IMR-90 (cell line): ENCODE measurements around the gene MTG1. TPM values are rescaled to one million over a fixed set of nuclear protein-coding genes. Genes with fewer than 3 reads are reported as not detected.

Experiments
- ATAC-seq: fragments of 200-7000 bp; cut with Tn5 transposase; 2 replicates; pipeline ENCODE4 v1.9.1; 2020; ENCODE audit warnings: low read depth, mild to moderate bottlenecking, moderate library complexity
- BruUV-seq: library from RNA; stranded (reverse); fragments of 400-500 nt; replicated peaks from 2 replicates; lab custom pipeline; 2021; lab: Mats Ljungman, UMichigan
- CTCF ChIA-PET: fragments of 300-600 bp; formaldehyde crosslinking; extraction: SDS; loops from one replicate; lab custom pipeline; 2021; ENCODE audit warnings: antibody characterized with exemption; lab: Yijun Ruan, JAX
- POLR2A ChIA-PET: fragments of 300-600 bp; sonication (Branson Sonifier 250); formaldehyde crosslinking; loops from one replicate; lab custom pipeline; 2022; ENCODE audit warnings: antibody characterized with exemption; ENCODE audit not compliant: unreplicated experiment; lab: Charles Lee
- DNase-seq: peaks from one replicate; pipeline ENCODE4 v3.0.0; 2013
- H2AFZ ChIP-seq: replicated peaks from 2 replicates; pipeline ENCODE3; 2013; ENCODE audit warnings: low read length, mild to moderate bottlenecking; ENCODE audit not compliant: poor library complexity
- H2AK5ac ChIP-seq: 2 replicates; pipeline ENCODE4 v1.6.1; 2013; ENCODE audit warnings: low read depth, low read length, inconsistent platforms
- H2AK9ac ChIP-seq: replicated peaks from 2 replicates; pipeline ENCODE3; 2013; ENCODE audit warnings: mild to moderate bottlenecking, low read depth, low read length, moderate library complexity; ENCODE audit not compliant: poor library complexity
- H2BK120ac ChIP-seq: 2 replicates; pipeline ENCODE4 v1.6.1; 2013; ENCODE audit warnings: low read depth, low read length, inconsistent platforms
- H2BK15ac ChIP-seq: 3 replicates; pipeline ENCODE4 v1.6.1; 2013; ENCODE audit warnings: low read depth, low read length, inconsistent platforms
- H2BK20ac ChIP-seq: 2 replicates; pipeline ENCODE4 v1.6.1; 2013; ENCODE audit warnings: low read depth, mild to moderate bottlenecking, inconsistent platforms, low read length, moderate library complexity
- H2BK5ac ChIP-seq: 2 replicates; pipeline ENCODE4 v1.6.1; 2013; ENCODE audit warnings: mild to moderate bottlenecking, low read depth, low read length, inconsistent platforms; ENCODE audit not compliant: poor library complexity, severe bottlenecking
- H3K14ac ChIP-seq: replicated peaks from 2 replicates; pipeline ENCODE4 v1.6.1; 2013; ENCODE audit warnings: low read depth, low read length, inconsistent platforms
- H3K18ac ChIP-seq: 2 replicates; pipeline ENCODE4 v1.6.1; 2013; ENCODE audit warnings: low read depth, low read length, control low read depth
- H3K23ac ChIP-seq: 2 replicates; pipeline ENCODE4 v1.6.1; 2013; ENCODE audit warnings: low read depth, low read length, inconsistent platforms
- H3K27ac ChIP-seq: 2 replicates; pipeline ENCODE4 v1.5.1; 2013; ENCODE audit warnings: mild to moderate bottlenecking, control low read depth, low read length; ENCODE audit not compliant: insufficient read depth
- H3K27me3 ChIP-seq: 2 replicates; pipeline ENCODE4 v1.6.1; 2013; ENCODE audit warnings: low read length; ENCODE audit not compliant: control insufficient read depth, insufficient read depth
- H3K36me3 ChIP-seq: 2 replicates; pipeline ENCODE4 v1.6.1; 2013; ENCODE audit warnings: low read length, mixed read lengths; ENCODE audit not compliant: control insufficient read depth, insufficient read depth
- H3K4ac ChIP-seq: 2 replicates; pipeline ENCODE4 v1.6.1; 2013; ENCODE audit warnings: low read depth, low read length, inconsistent platforms
- H3K4me1 ChIP-seq: 2 replicates; pipeline ENCODE4 v1.6.1; 2013; ENCODE audit warnings: low read length, mixed read lengths; ENCODE audit not compliant: control insufficient read depth, insufficient read depth
- H3K4me2 ChIP-seq: 2 replicates; pipeline ENCODE4 v1.6.1; 2013; ENCODE audit warnings: low read depth, mild to moderate bottlenecking, control low read depth, low read length, moderate library complexity
- H3K4me3 ChIP-seq: 2 replicates; pipeline ENCODE4 v1.5.1; 2013; ENCODE audit warnings: low read depth, mild to moderate bottlenecking, control low read depth, low read length, moderate library complexity; ENCODE audit not compliant: insufficient read depth
- H3K56ac ChIP-seq: 2 replicates; pipeline ENCODE4 v1.6.1; 2013; ENCODE audit warnings: low read length, inconsistent platforms; ENCODE audit not compliant: insufficient read depth; ENCODE audit errors: extremely low read depth
- H3K79me1 ChIP-seq, 2 experiments: 2 replicates each; pipeline ENCODE4 v1.6.1; 2013; ENCODE audit warnings: low read length in 2 of 2, inconsistent platforms in 1 of 2, low read depth in 1 of 2
- H3K9ac ChIP-seq: 2 replicates; pipeline ENCODE4 v1.6.1; 2013; ENCODE audit warnings: low read depth, low read length, control low read depth
- H3K9me1 ChIP-seq: 2 replicates; pipeline ENCODE4 v1.6.1; 2013; ENCODE audit warnings: low read length, inconsistent platforms; ENCODE audit not compliant: insufficient read depth
- H3K9me3 ChIP-seq: 2 replicates; pipeline ENCODE4 v1.6.1; 2013; ENCODE audit warnings: low read length; ENCODE audit not compliant: control insufficient read depth, insufficient read depth
- H4K20me1 ChIP-seq: 2 replicates; pipeline ENCODE4 v1.6.1; 2013; ENCODE audit warnings: low read length, inconsistent platforms; ENCODE audit not compliant: insufficient read depth
- H4K5ac ChIP-seq: 2 replicates; pipeline ENCODE4 v1.6.1; 2013; ENCODE audit warnings: mild to moderate bottlenecking, low read depth, low read length, control low read depth
- H4K8ac ChIP-seq, 2 experiments: 2 replicates each; pipeline ENCODE4 v1.6.1; 2013; ENCODE audit warnings: low read depth in 2 of 2, low read length in 2 of 2, control low read depth in 1 of 2, inconsistent platforms in 1 of 2
- H4K91ac ChIP-seq: 2 replicates; pipeline ENCODE4 v1.6.1; 2013; ENCODE audit warnings: low read depth, low read length, inconsistent platforms; ENCODE audit not compliant: insufficient read depth
- CEBPB ChIP-seq: IDR thresholded peaks from 2 replicates; pipeline ENCODE4 v1.6.1; 2012; ENCODE audit warnings: low read depth, low read length, improper control_type of control experiment
- FOS ChIP-seq: fragments of 150-350 bp; IDR thresholded peaks from 2 replicates; pipeline ENCODE4 v1.6.1; 2016; ENCODE audit warnings: low read depth, low read length
- MXI1 ChIP-seq: IDR thresholded peaks from 2 replicates; pipeline ENCODE4 v1.6.1; 2012; ENCODE audit warnings: low read depth, mild to moderate bottlenecking, low read length, moderate library complexity, borderline replicate concordance
- USF2 ChIP-seq: fragments of 150-350 bp; IDR thresholded peaks from 2 replicates; pipeline ENCODE4 v1.6.1; 2017; ENCODE audit warnings: mild to moderate bottlenecking, antibody characterized with exemption, low read length, low read depth
- WGBS, 2 experiments: methylation state at CpG; one replicate each; pipeline versions ENCODE4 v1.1.5 to v1.1.7; 2013; ENCODE audit warnings: missing lambda C conversion rate in 2 of 2; ENCODE audit not compliant: insufficient read length in 1 of 2; ENCODE audit errors: extremely low coverage in 2 of 2; 5-methylcytosine and 5-hydroxymethylcytosine counted together
- dilution Hi-C: fragments of 300-500 bp; cut with HindIII; formaldehyde crosslinking; loops from one replicate; pipeline ENCODE4 v1.14.3; 2018; ENCODE audit warnings: low sequenced_read_pairs; ENCODE audit not compliant: unreplicated experiment
- in situ Hi-C: fragments of 300-500 bp; cut with MboI; formaldehyde crosslinking; loops from 3 replicates; pipeline ENCODE4 v1.14.3; 2019; ENCODE audit warnings: low sequenced_read_pairs, inconsistent platforms, mixed read lengths
- intact Hi-C: fragments of 100-400 bp; cut with micrococcal nuclease; formaldehyde crosslinking; loops from 2 replicates; pipeline ENCODE4 v1.10.0; 2022
- polyA plus RNA-seq, 3 experiments: library from polyadenylated mRNA; depleted of rRNA; stranded (reverse); fragments of >200 nt; gene quantifications; 2 replicates each; pipeline ENCODE4 v1.2.3, GENCODE V29; 2012; ENCODE audit warnings: low replicate concordance in 1 of 3
- total RNA-seq: library from RNA; depleted of rRNA; stranded (reverse); fragments of >200 nt; gene quantifications from 2 replicates; pipeline ENCODE4 v1.2.3, GENCODE V29; 2012
- TF ChIP-seq, protein P1 (sequence below): fragments of 150-350 bp; IDR thresholded peaks from 2 replicates; pipeline ENCODE4 v1.6.1; 2016; ENCODE audit warnings: low read depth, mild to moderate bottlenecking, low read length, moderate library complexity, borderline replicate concordance
- TF ChIP-seq, protein P2 (sequence below): conservative IDR thresholded peaks from 2 replicates; pipeline ENCODE4 v1.5.1; 2012; ENCODE audit warnings: mild to moderate bottlenecking, low read depth, low read length, improper control_type of control experiment

Gene MTG1
- total and polyA plus RNA-seq, 2 of the 4 experiments (the other 2 are of a cell fraction): 38.5 to 64.8 TPM

DNA sequence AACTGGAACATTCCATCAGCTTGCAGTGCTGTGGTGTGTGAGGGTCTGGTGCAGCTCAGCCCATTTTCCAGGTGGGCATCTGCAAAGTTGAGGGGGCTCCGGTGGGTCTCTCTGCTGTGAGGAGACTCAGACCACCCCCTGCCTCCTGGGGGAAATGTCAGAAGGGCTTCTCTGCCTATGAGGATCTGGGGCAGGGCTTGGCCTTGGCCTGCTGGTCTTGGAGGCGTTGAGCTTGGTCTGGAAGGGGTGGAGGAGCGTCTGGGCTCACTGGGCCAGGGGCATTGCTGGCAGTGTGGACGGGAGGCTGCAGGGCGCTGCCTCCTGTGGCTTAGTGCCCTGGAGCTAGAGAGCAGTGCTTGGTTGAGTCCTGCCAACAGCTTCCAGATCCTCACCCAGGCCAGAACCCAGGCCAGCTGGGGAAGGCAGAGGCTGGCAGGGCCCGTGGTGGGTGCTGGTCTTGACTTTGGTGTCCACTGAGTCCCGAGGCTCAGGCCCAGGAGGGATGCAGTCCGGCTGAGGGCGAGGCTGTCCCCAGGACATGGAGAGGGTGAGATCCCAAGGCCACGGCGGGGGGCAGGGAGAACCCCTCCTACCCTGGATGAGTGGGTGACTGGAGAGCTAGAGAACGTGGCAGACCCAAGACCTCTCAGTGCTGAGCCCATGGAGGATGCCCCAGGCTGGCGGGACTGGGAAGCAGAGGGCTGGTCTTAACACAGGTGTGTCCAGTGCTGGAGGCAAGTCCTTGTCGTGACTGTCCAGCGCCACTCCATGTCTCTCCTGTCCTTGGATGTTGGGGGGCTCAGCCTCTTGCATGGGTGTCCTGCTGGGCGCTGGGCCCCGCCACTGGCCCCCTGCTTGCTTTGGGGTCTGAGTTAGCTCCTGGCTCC is 27.6 kb downstream of the MTG1 start (continued):
- TF ChIP-seq, protein P1, sequence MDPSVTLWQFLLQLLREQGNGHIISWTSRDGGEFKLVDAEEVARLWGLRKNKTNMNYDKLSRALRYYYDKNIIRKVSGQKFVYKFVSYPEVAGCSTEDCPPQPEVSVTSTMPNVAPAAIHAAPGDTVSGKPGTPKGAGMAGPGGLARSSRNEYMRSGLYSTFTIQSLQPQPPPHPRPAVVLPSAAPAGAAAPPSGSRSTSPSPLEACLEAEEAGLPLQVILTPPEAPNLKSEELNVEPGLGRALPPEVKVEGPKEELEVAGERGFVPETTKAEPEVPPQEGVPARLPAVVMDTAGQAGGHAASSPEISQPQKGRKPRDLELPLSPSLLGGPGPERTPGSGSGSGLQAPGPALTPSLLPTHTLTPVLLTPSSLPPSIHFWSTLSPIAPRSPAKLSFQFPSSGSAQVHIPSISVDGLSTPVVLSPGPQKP: no peak

DNA sequence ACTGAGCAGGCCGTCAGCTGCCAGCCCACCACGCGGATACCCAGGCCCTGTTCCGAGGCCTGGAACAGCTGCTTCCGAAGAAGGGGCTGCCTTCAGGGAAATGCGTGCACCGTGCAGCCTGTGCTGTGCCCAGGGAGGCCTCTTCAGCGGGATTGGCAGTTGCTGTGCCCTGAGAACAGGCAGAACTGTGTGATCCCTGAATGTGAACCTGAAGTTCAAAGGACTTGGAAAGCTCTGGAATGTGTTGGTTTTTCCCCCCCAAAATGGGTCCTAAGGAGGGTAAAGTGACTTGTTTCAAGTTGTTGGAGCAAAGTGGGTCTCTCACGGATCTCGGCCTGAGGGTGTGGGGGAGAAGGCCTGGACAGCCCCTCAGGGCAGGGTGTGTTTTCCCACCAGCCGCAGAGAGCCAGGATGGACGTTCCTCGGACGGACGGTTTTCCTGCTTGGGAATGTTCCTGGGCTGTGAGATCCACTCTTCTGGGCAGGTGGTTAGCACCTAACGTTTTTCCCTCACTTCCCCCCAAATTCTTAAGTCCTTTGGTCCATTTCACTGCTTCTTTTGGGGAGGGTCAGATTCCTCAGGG is 28.4 kb downstream of the MTG1 start:
- Histone ChIP-seq H3K9ac (no peak overlapping the region), H2BK120ac (no peak overlapping the region), H3K36me3 (peaks cover 26% of the 10 kb centered on the region), H4K8ac (no peak overlapping the region), H3K27me3 (peaks cover 3% of the 10 kb centered on the region; the same call in 1 of the 2 replicates), H3K79me1 (0 out of 4 replicates have a peak, but pooled peaks cover 0 to 4% of the 10 kb centered on the region in 2 experiments), H3K9me3 (no peaks in the 10 kb centered on the region), H2BK15ac (no peak overlapping the region), H3K18ac (no peak overlapping the region), H2AK5ac (no peak overlapping the region), H2BK20ac (no peak overlapping the region), H3K23ac (no peak overlapping the region), H3K4ac (no peak overlapping the region), H3K4me2 (no peak overlapping the region), H4K91ac (no peak overlapping the region), H3K4me3 (no peak overlapping the region), H3K56ac (no peak overlapping the region), H3K9me1 (no peaks in the 10 kb centered on the region), H2BK5ac (no peak overlapping the region), H3K14ac (no peak overlapping the region), H3K27ac (no peak overlapping the region), H2AK9ac (no peak overlapping the region), H3K4me1 (no peaks in the 10 kb centered on the region; the same call in 1 of the 2 replicates), H4K5ac (no peak overlapping the region), H4K20me1 (no peaks in the 10 kb centered on the region; the same call in none of the 2 replicates), H2AFZ (no peak overlapping the region)
- TF ChIP-seq FOS: no peak
- TF ChIP-seq, protein P1: no peak
- TF ChIP-seq, protein P2, sequence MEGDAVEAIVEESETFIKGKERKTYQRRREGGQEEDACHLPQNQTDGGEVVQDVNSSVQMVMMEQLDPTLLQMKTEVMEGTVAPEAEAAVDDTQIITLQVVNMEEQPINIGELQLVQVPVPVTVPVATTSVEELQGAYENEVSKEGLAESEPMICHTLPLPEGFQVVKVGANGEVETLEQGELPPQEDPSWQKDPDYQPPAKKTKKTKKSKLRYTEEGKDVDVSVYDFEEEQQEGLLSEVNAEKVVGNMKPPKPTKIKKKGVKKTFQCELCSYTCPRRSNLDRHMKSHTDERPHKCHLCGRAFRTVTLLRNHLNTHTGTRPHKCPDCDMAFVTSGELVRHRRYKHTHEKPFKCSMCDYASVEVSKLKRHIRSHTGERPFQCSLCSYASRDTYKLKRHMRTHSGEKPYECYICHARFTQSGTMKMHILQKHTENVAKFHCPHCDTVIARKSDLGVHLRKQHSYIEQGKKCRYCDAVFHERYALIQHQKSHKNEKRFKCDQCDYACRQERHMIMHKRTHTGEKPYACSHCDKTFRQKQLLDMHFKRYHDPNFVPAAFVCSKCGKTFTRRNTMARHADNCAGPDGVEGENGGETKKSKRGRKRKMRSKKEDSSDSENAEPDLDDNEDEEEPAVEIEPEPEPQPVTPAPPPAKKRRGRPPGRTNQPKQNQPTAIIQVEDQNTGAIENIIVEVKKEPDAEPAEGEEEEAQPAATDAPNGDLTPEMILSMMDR: no peak
- TF ChIP-seq USF2: no peak
- TF ChIP-seq MXI1: no peak
- no peak for TF ChIP-seq CEBPB
- in situ Hi-C loops (no loop called here), intact Hi-C loops (no loop called here), dilution Hi-C loops (no loop called here)
- ATAC-seq (no peak), DNase-seq (no peak)
- CTCF ChIA-PET: no interaction called here
- POLR2A ChIA-PET: no interaction called here
- WGBS, 2 experiments: 79% methylated on average over 7 of the region's 16 CpGs; no CpG with 5 or more reads in 1 of the 2 experiments
- BruUV-seq: no TSS peak
